HepG2 (cell line): ENCODE results near the gene LAMC1. TPM values are rescaled to one million over a fixed set of nuclear protein-coding genes. Genes with fewer than 3 reads are reported as not detected.

Source experiments
- ATAC-seq: fragments of 200-7000 bp; cut with Tn5 transposase; 3 replicates; pipeline ENCODE4 v1.9.1; 2020; ENCODE audit warnings: mild to moderate bottlenecking, moderate library complexity
- BruUV-seq: library from RNA; stranded (reverse); fragments of 400-500 nt; replicated peaks from 2 replicates; lab custom pipeline; 2021; lab: Mats Ljungman, UMichigan
- CTCF ChIA-PET: fragments of 300-600 bp; formaldehyde crosslinking; extraction: SDS; loops from one replicate; lab custom pipeline; 2021; ENCODE audit warnings: low total read pairs, inconsistent platforms, low intra/inter-chr PET ratio; lab: Yijun Ruan, JAX
- POLR2A ChIA-PET: fragments of 350-600 bp; sonication (Branson Sonifier 250); formaldehyde crosslinking; loops from one replicate; lab custom pipeline; 2020; ENCODE audit warnings: antibody characterized with exemption, inconsistent platforms; lab: Yijun Ruan, JAX
- DNase-seq: peaks from one replicate; pipeline ENCODE4 v3.0.0-alpha.2; 2015; ENCODE audit warnings: low spot score
- FAIRE-seq: peaks from 3 replicates; lab custom pipeline; 2011; peaks lifted over from hg19 to GRCh38; lab: Jason Lieb, UNC
- H2AFZ ChIP-seq: one replicate; pipeline ENCODE4 v1.6.1; 2011; ENCODE audit warnings: low read length, inconsistent platforms
- H3K27ac ChIP-seq: fragments of 300-600 bp; 3 replicates; pipeline ENCODE4 v1.8.0; 2011; ENCODE audit warnings: mixed run types, mild to moderate bottlenecking, mixed read lengths, low read length, inconsistent platforms; ENCODE audit not compliant: insufficient read depth; ENCODE audit errors: extremely low read length
- H3K27me3 ChIP-seq, 2 experiments: fragments of 200-600 bp in 1 of 2; 2 replicates in 1 of 2; 3 replicates in 1 of 2; pipeline versions ENCODE4 v1.6.0 to v1.8.0; 2011; ENCODE audit warnings: low read length in 2 of 2, mild to moderate bottlenecking in 2 of 2, moderate library complexity in 2 of 2, inconsistent platforms in 1 of 2; ENCODE audit not compliant: insufficient read depth in 2 of 2, control insufficient read depth in 1 of 2
- H3K36me3 ChIP-seq, 2 experiments: fragments of 200-600 bp in 1 of 2; replicated peaks in 1 of 2; 2 replicates in 1 of 2; 3 replicates in 1 of 2; pipeline versions ENCODE4 v1.5.1 to v1.8.0; 2011; ENCODE audit warnings: low read length in 2 of 2, inconsistent platforms in 1 of 2; ENCODE audit not compliant: insufficient read depth in 2 of 2, control insufficient read depth in 1 of 2
- H3K4me1 ChIP-seq: 2 replicates; pipeline ENCODE4 v1.5.1; 2012; ENCODE audit warnings: low read length, inconsistent platforms; ENCODE audit not compliant: insufficient read depth
- H3K4me2 ChIP-seq: 2 replicates; pipeline ENCODE4 v1.6.0; 2011; ENCODE audit warnings: low read depth, low read length, inconsistent platforms
- H3K4me3 ChIP-seq, 3 experiments: fragments of 200-600 bp in 1 of 3; sonication (generic), shearing (Covaris generic) in 1 of 3; replicated peaks in 1 of 3; 2 replicates each; pipeline ENCODE4 v1.5.1; 2011 to 2016; ENCODE audit warnings: low read length in 3 of 3, inconsistent platforms in 2 of 3, low read depth in 2 of 3, mild to moderate bottlenecking in 2 of 3, control low read depth in 1 of 3, mixed read lengths in 1 of 3; ENCODE audit not compliant: insufficient read depth in 1 of 3
- H3K79me2 ChIP-seq: one replicate; pipeline ENCODE4 v1.6.1; 2011; ENCODE audit warnings: low read length, inconsistent platforms; ENCODE audit not compliant: insufficient read depth
- H3K9ac ChIP-seq: 2 replicates; pipeline ENCODE4 v1.6.0; 2011; ENCODE audit warnings: mild to moderate bottlenecking, low read depth, low read length, inconsistent platforms; ENCODE audit not compliant: insufficient read depth
- H3K9me3 ChIP-seq: 2 replicates; pipeline ENCODE4 v1.5.1; 2012; ENCODE audit warnings: mild to moderate bottlenecking, low read length
- H4K20me1 ChIP-seq: 2 replicates; pipeline ENCODE4 v1.6.0; 2011; ENCODE audit warnings: inconsistent platforms, mild to moderate bottlenecking, low read length, moderate library complexity; ENCODE audit not compliant: insufficient read depth
- CREM ChIP-seq, 2 experiments: sonication (generic) in 1 of 2; formaldehyde crosslinking in 1 of 2; IDR thresholded peaks; 2 replicates each; pipeline versions ENCODE4 v1.4.0 to v1.6.1; 2016 to 2020; ENCODE audit warnings: antibody characterized with exemption in 1 of 2, mild to moderate bottlenecking in 1 of 2, missing genetic modification reagents in 1 of 2
- FOXC1 ChIP-seq: sonication (generic); formaldehyde crosslinking; IDR thresholded peaks from 2 replicates; pipeline ENCODE4 v1.8.0; 2022; ENCODE audit warnings: mild to moderate bottlenecking, missing genetic modification reagents, borderline replicate concordance
- GATAD1 ChIP-seq: IDR thresholded peaks from 2 replicates; pipeline ENCODE4 v1.6.1; 2016; ENCODE audit warnings: missing genetic modification reagents, missing compliant biosample characterization
- GLMP ChIP-seq: sonication (generic); formaldehyde crosslinking; IDR thresholded peaks from 2 replicates; pipeline ENCODE4 v1.9.0; 2021; ENCODE audit warnings: missing genetic modification reagents, mild to moderate bottlenecking, borderline replicate concordance
- PRDM15 ChIP-seq: sonication (generic); formaldehyde crosslinking; IDR thresholded peaks from 2 replicates; pipeline ENCODE4 v1.4.0; 2020; ENCODE audit warnings: missing genetic modification reagents
- ZFP90 ChIP-seq: sonication (generic); formaldehyde crosslinking; IDR thresholded peaks from 2 replicates; pipeline ENCODE4 v1.8.0; 2022; ENCODE audit warnings: missing genetic modification reagents, mild to moderate bottlenecking, inconsistent platforms, borderline replicate concordance
- ZSCAN31 ChIP-seq: sonication (generic); formaldehyde crosslinking; IDR thresholded peaks from 2 replicates; pipeline ENCODE4 v1.5.0; 2020; ENCODE audit warnings: low read depth, mild to moderate bottlenecking, missing genetic modification reagents
- WGBS: methylation state at CpG from one replicate; pipeline ENCODE4 v1.1.6; 2017; ENCODE audit warnings: low lambda C conversion rate; 5-methylcytosine and 5-hydroxymethylcytosine counted together
- in situ Hi-C: cut with HindIII; loops from 2 replicates; pipeline ENCODE4 v1.10.0; 2017; ENCODE audit warnings: low pct_unique_long_range_greater_than_20kb; ENCODE audit not compliant: extremely low pct_ligation_motif_present
- intact Hi-C: fragments of 100-400 bp; cut with micrococcal nuclease; formaldehyde crosslinking; loops from one replicate; pipeline ENCODE4 v1.10.0; 2022; ENCODE audit not compliant: unreplicated experiment
- polyA plus RNA-seq, 8 experiments: library from polyadenylated mRNA; depleted of rRNA in 3 of 8; stranded (reverse) in 7 of 8; unstranded in 1 of 8; fragments of >200 nt; fragmentation: Illumina TruSeq in 4 of 8; extraction: Trizol in 4 of 8; gene quantifications; 2 replicates each; pipeline versions ENCODE4 v1.2.1 to v1.2.3, GENCODE V29; 2011 to 2016; ENCODE audit warnings: low read depth in 4 of 8, missing spikeins in 1 of 8, mixed read lengths in 1 of 8; ENCODE audit not compliant: insufficient read depth in 1 of 8
- total RNA-seq, 5 experiments: library from RNA; depleted of rRNA; stranded (reverse); fragments of >200 nt; fragmentation: Illumina TruSeq; extraction: Trizol; gene quantifications; 2 replicates each; pipeline ENCODE4 v1.2.3, GENCODE V29; 2016; ENCODE audit warnings: low read depth in 1 of 5
- TF ChIP-seq, protein P1 (sequence below), 2 experiments: sonication (generic) in 1 of 2; formaldehyde crosslinking in 1 of 2; IDR thresholded peaks; 2 replicates each; pipeline versions ENCODE4 v1.6.1 to v1.9.0; 2014 to 2022; ENCODE audit warnings: antibody characterized with exemption in 1 of 2, borderline replicate concordance in 1 of 2, inconsistent platforms in 1 of 2, low read depth in 1 of 2, missing genetic modification reagents in 1 of 2
- TF ChIP-seq, protein P2 (sequence below), 2 experiments: fragments of 450-650 bp in 1 of 2; sonication (generic) in 1 of 2; formaldehyde crosslinking; IDR thresholded peaks; 2 replicates each; pipeline versions ENCODE4 v1.5.0 to v1.8.0; 2020 to 2022; ENCODE audit warnings: mild to moderate bottlenecking in 1 of 2, missing genetic modification reagents in 1 of 2

LAMC1 gene
- total and polyA plus RNA-seq, 2 of the 13 experiments (the other 11 are each of a cell fraction or from before 2014, with no cell fraction given), result 58.5 to 137 TPM

- TF ChIP-seq, protein P1, sequence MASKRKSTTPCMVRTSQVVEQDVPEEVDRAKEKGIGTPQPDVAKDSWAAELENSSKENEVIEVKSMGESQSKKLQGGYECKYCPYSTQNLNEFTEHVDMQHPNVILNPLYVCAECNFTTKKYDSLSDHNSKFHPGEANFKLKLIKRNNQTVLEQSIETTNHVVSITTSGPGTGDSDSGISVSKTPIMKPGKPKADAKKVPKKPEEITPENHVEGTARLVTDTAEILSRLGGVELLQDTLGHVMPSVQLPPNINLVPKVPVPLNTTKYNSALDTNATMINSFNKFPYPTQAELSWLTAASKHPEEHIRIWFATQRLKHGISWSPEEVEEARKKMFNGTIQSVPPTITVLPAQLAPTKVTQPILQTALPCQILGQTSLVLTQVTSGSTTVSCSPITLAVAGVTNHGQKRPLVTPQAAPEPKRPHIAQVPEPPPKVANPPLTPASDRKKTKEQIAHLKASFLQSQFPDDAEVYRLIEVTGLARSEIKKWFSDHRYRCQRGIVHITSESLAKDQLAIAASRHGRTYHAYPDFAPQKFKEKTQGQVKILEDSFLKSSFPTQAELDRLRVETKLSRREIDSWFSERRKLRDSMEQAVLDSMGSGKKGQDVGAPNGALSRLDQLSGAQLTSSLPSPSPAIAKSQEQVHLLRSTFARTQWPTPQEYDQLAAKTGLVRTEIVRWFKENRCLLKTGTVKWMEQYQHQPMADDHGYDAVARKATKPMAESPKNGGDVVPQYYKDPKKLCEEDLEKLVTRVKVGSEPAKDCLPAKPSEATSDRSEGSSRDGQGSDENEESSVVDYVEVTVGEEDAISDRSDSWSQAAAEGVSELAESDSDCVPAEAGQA (IDR thresholded peaks at IDR 0.05; ENCODE audit: low read depth), result no peak
- TF ChIP-seq, protein P1 (CRISPR knock-in tag; IDR thresholded peaks at IDR 0.05; ENCODE audit: borderline replicate concordance), result no peak
- TF ChIP-seq CREM (IDR thresholded peaks at IDR 0.05), result no peak
- no peak for TF ChIP-seq CREM (CRISPR knock-in tag; IDR thresholded peaks at IDR 0.05)
- no peak for TF ChIP-seq FOXC1 (CRISPR knock-in tag)
- TF ChIP-seq ZSCAN31 (CRISPR knock-in tag), result no peak
- no peak for TF ChIP-seq GATAD1
Observed at GRCh38 chr1:183075861-183076260, 52.6 kb downstream of the LAMC1 start (continued).

DNA sequence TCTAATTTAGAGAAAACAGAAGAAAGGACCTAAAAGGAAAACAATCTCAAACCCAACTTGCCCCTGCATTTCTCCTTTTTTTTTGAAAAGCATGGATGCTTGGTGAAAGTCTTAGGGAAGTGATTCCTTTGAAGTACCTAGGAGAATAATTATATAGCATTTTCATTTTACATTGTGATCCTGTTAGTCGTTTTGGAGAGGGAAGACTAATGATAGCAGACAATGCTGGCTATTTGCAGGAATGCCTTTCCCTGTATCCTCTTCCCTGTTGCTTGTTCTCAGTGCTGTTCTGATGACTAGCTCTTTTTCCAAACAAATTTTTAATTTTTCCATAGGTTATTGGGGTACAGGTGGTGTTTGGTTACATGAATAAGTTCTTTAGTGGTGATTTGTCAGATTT lies 53.9 kb downstream of the LAMC1 start:
- peaks cover 73% of the 10 kb centered on the region for H3K4me1 ChIP-seq
- ChIA-PET POLR2A (no interaction called here), CTCF (no interaction called here)
- H2AFZ ChIP-seq, result no peak overlapping the region
- H3K4me2 ChIP-seq, result no peak overlapping the region
- H3K36me3 ChIP-seq, result no peaks in the 10 kb centered on the region; a peak in 1 of 5 replicates
- peaks cover 7% of the 10 kb centered on the region; the same call in 1 of the 2 replicates for H4K20me1 ChIP-seq
- H3K9me3 ChIP-seq, result no peaks in the 10 kb centered on the region
- 100% methylated on average over 1 of the region's 1 CpG for WGBS
- no peak overlapping the region for H3K9ac ChIP-seq
- in situ Hi-C loops (no loop called here), intact Hi-C loops (no loop called here)
- no peak for FAIRE-seq
- H3K27ac ChIP-seq, result no peak overlapping the region
- no peaks in the 10 kb centered on the region for H3K27me3 ChIP-seq
- DNase-seq, result no peak
- no TSS peak for BruUV-seq
- peaks cover 67% of the 10 kb centered on the region for H3K79me2 ChIP-seq
- no peak for TF ChIP-seq PRDM15 (CRISPR knock-in tag)
- TF ChIP-seq, protein P2, sequence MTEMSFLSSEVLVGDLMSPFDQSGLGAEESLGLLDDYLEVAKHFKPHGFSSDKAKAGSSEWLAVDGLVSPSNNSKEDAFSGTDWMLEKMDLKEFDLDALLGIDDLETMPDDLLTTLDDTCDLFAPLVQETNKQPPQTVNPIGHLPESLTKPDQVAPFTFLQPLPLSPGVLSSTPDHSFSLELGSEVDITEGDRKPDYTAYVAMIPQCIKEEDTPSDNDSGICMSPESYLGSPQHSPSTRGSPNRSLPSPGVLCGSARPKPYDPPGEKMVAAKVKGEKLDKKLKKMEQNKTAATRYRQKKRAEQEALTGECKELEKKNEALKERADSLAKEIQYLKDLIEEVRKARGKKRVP (CRISPR knock-in tag; IDR thresholded peaks at IDR 0.05), result no peak
- TF ChIP-seq ZFP90 (CRISPR knock-in tag), result no peak
- no peak for TF ChIP-seq GLMP
- no peak for ATAC-seq
- H3K4me3 ChIP-seq, result no peak overlapping the region
